ENCODE measurements around the gene UBE4A.

Gene UBE4A

GRCh38 chr11:118341815-118342489, 17.4 kb upstream of the UBE4A start:
- peak; percentile 35 for DNase-seq

GRCh38 chr11:118342503-118343161, 16.8 kb upstream of the UBE4A start, which contains the start of gene CD3D:
TSS of gene CD3D (minus strand) at chr11:118342705. CDS start at chr11:118342607, 98 bp downstream.
- peak; percentile 81 for DNase-seq

GRCh38 chr11:118343248-118343647, 16.2 kb upstream of the UBE4A start:
- DNase-seq: no peak

GRCh38 chr11:118343981-118344515, 15.4 kb upstream of the UBE4A start, which contains the start of gene CD3G:
TSS of gene CD3G (plus strand) at chr11:118344344. CDS start at chr11:118344424, 80 bp downstream.
- peak; percentile 80 for DNase-seq

- DNase-seq: no peak
Measured at GRCh38 chr11:118349475-118349874, 9.9 kb upstream of the UBE4A start.

- peak; percentile 73 for DNase-seq
Measured at GRCh38 chr11:118353084-118353710, 6.2 kb upstream of the UBE4A start.

GRCh38 chr11:118358071-118358470, 1.3 kb upstream of the UBE4A start:
- DNase-seq: no peak

- no peak for DNase-seq
Measured at GRCh38 chr11:118364956-118365615, 5.7 kb downstream of the UBE4A start.

GRCh38 chr11:118366287-118366686, 6.9 kb downstream of the UBE4A start:
- DNase-seq: no peak

GRCh38 chr11:118370774-118371173, 11.4 kb downstream of the UBE4A start:
- no peak for DNase-seq

- no peak for DNase-seq
Measured at GRCh38 chr11:118373263-118373662, 13.9 kb downstream of the UBE4A start.

- no peak for DNase-seq
Measured at GRCh38 chr11:118373871-118374270, 14.5 kb downstream of the UBE4A start.

- no peak for DNase-seq
Measured at GRCh38 chr11:118374729-118375128, 15.3 kb downstream of the UBE4A start.

GRCh38 chr11:118375978-118376377, 16.6 kb downstream of the UBE4A start:
- DNase-seq: no peak

GRCh38 chr11:118379497-118379896, 20.1 kb downstream of the UBE4A start:
- DNase-seq: no peak

GRCh38 chr11:118380571-118380970, 21.2 kb downstream of the UBE4A start:
- DNase-seq: no peak

GRCh38 chr11:118382954-118383353, 23.6 kb downstream of the UBE4A start:
- DNase-seq: no peak

- no peak for DNase-seq
Measured at GRCh38 chr11:118383657-118384056, 24.3 kb downstream of the UBE4A start.

GRCh38 chr11:118396097-118396501, 36.7 kb downstream of the UBE4A start:
- peak; percentile 51 for DNase-seq

GRCh38 chr11:118397448-118397847, 38.0 kb downstream of the UBE4A start:
- DNase-seq: no peak

- peak; percentile 87 for DNase-seq
Measured at GRCh38 chr11:118398791-118399559, 39.6 kb downstream of the UBE4A start.

Measured in CD4-positive, alpha-beta T cell treated with Interleukin-12 subunit alpha and Interleukin-12 subunit beta, for 1 hour (primary cell).